Measurements from ENCODE around the gene TUBB2B. TPM values are rescaled to one million over a fixed set of nuclear protein-coding genes. Genes with fewer than 3 reads are reported as not detected.

The TUBB2B gene
- total and polyA plus RNA-seq, 4 experiments from 2014 or later, result 0.22 to 0.32 TPM; not detected in 2

GRCh38 chr6:3236005-3236404 is 8.6 kb upstream of the TUBB2B start:
- H3K27ac ChIP-seq (ENCODE audit: low read depth, low read length), result no peak overlapping the region
- DNase-seq, result no peak
- Mint-ChIP-seq H3K9me3 (peaks cover 0 to 4% (median 0%) of the 10 kb centered on the region in 8 donors), H3K27me3 (peaks cover 49 to 57% of the 10 kb centered on the region in 2 donors), H3K4me1 (peaks cover 9 to 16% (median 13%) of the 10 kb centered on the region in 4 donors), H3K4me3 (no peak overlapping the region), H3K36me3 (no peaks in the 10 kb centered on the region), H3K27ac (no peak overlapping the region)
- intact Hi-C loops (cut with micrococcal nuclease), result no loop called here
- peaks cover 24% of the 10 kb centered on the region for H3K27me3 ChIP-seq (ENCODE audit: insufficient read depth, low read length)
- no peaks in the 10 kb centered on the region for H3K9me3 ChIP-seq (ENCODE audit: control insufficient read depth in 1 of 2, low read length in 2 of 2)
- POLR2A ChIA-PET (ENCODE audit: partially characterized antibody), result no interaction called here
- H3K4me1 ChIP-seq (ENCODE audit: insufficient read depth, low read length), result peaks cover 13% of the 10 kb centered on the region
- CTCF ChIA-PET (ENCODE audit: partially characterized antibody), result interaction anchor here (0.6 to 2.0 kb wide), 2 partner anchors 15 to 786 kb away, joined by 4 to 5 read pairs; no protein-coding TSS in a partner anchor
- H3K4me3 ChIP-seq (ENCODE audit: low read length in 2 of 2), result no peak overlapping the region
- H3K36me3 ChIP-seq (ENCODE audit: insufficient read depth, low read length), result no peaks in the 10 kb centered on the region

GRCh38 chr6:3235486-3235885 is 8.0 kb upstream of the TUBB2B start:
- Histone ChIP-seq H3K36me3 (ENCODE audit: insufficient read depth, low read length) (no peaks in the 10 kb centered on the region), H3K27ac (ENCODE audit: low read depth, low read length) (no peak overlapping the region), H3K9me3 (ENCODE audit: control insufficient read depth in 1 of 2, low read length in 2 of 2) (no peaks in the 10 kb centered on the region), H3K4me1 (ENCODE audit: insufficient read depth, low read length) (peaks cover 17% of the 10 kb centered on the region), H3K27me3 (ENCODE audit: insufficient read depth, low read length) (peaks cover 29% of the 10 kb centered on the region), H3K4me3 (ENCODE audit: low read length in 2 of 2) (no peak overlapping the region)
- Mint-ChIP-seq H3K9me3 (peaks cover 0 to 7% (median 0%) of the 10 kb centered on the region in 8 donors), H3K36me3 (no peaks in the 10 kb centered on the region), H3K27me3 (peaks cover 50 to 61% of the 10 kb centered on the region in 2 donors), H3K4me1 (peaks cover 12 to 22% (median 17%) of the 10 kb centered on the region in 4 donors), H3K27ac (no peak overlapping the region), H3K4me3 (no peak overlapping the region)
- POLR2A ChIA-PET (ENCODE audit: partially characterized antibody), result no interaction called here
- intact Hi-C loops (cut with micrococcal nuclease), result no loop called here
- no peak for DNase-seq
- CTCF ChIA-PET (ENCODE audit: partially characterized antibody), result interaction anchor here (0.6 kb wide), 1 partner anchor 787 kb away, joined by 4 read pairs; no protein-coding TSS in a partner anchor

GRCh38 chr6:3233904-3234303 is 6.5 kb upstream of the TUBB2B start:
- H3K36me3 ChIP-seq (ENCODE audit: insufficient read depth, low read length), result no peaks in the 10 kb centered on the region
- Mint-ChIP-seq H3K36me3 (no peaks in the 10 kb centered on the region), H3K27ac (no peak overlapping the region), H3K9me3 (peaks cover 0 to 7% (median 0%) of the 10 kb centered on the region in 8 donors), H3K27me3 (peaks cover 60 to 64% of the 10 kb centered on the region in 2 donors), H3K4me1 (peaks cover 20 to 37% (median 30%) of the 10 kb centered on the region in 4 donors), H3K4me3 (no peak overlapping the region)
- ChIA-PET CTCF (ENCODE audit: partially characterized antibody) (interaction anchor here (0.8 to 1.1 kb wide), 2 partner anchors 18 to 114 kb away, joined by 3 to 4 read pairs; no protein-coding TSS in a partner anchor), POLR2A (ENCODE audit: partially characterized antibody) (no interaction called here)
- no peaks in the 10 kb centered on the region for H3K9me3 ChIP-seq (ENCODE audit: control insufficient read depth in 1 of 2, low read length in 2 of 2)
- DNase-seq, result no peak
- no peak overlapping the region for H3K27ac ChIP-seq (ENCODE audit: low read depth, low read length)
- peaks cover 32% of the 10 kb centered on the region for H3K4me1 ChIP-seq (ENCODE audit: insufficient read depth, low read length)
- intact Hi-C loops (cut with micrococcal nuclease), result no loop called here
- H3K27me3 ChIP-seq (ENCODE audit: insufficient read depth, low read length), result peaks cover 45% of the 10 kb centered on the region
- H3K4me3 ChIP-seq (ENCODE audit: low read length in 2 of 2), result no peak overlapping the region

- peaks cover 36% of the 10 kb centered on the region for H3K4me1 ChIP-seq (ENCODE audit: insufficient read depth, low read length)
- Mint-ChIP-seq H3K4me3 (no peak overlapping the region), H3K27me3 (peaks cover 58 to 65% of the 10 kb centered on the region in 2 donors), H3K36me3 (no peaks in the 10 kb centered on the region), H3K9me3 (peaks cover 0 to 7% (median 0%) of the 10 kb centered on the region in 8 donors), H3K4me1 (peaks cover 23 to 42% (median 35%) of the 10 kb centered on the region in 4 donors), H3K27ac (no peak overlapping the region)
- peaks cover 46% of the 10 kb centered on the region for H3K27me3 ChIP-seq (ENCODE audit: insufficient read depth, low read length)
- no peaks in the 10 kb centered on the region for H3K36me3 ChIP-seq (ENCODE audit: insufficient read depth, low read length)
- no peaks in the 10 kb centered on the region for H3K9me3 ChIP-seq (ENCODE audit: control insufficient read depth in 1 of 2, low read length in 2 of 2)
- POLR2A ChIA-PET (ENCODE audit: partially characterized antibody), result no interaction called here
- DNase-seq, result no peak
- CTCF ChIA-PET (ENCODE audit: partially characterized antibody), result interaction anchor here (0.8 to 1.1 kb wide), 2 partner anchors 18 to 114 kb away, joined by 3 to 4 read pairs; no protein-coding TSS in a partner anchor
- no peak overlapping the region for H3K27ac ChIP-seq (ENCODE audit: low read depth, low read length)
- intact Hi-C loops (cut with micrococcal nuclease), result no loop called here
- no peak overlapping the region for H3K4me3 ChIP-seq (ENCODE audit: low read length in 2 of 2)
Observed at GRCh38 chr6:3233321-3233720, 5.9 kb upstream of the TUBB2B start.

- H3K36me3 Mint-ChIP-seq, result no peaks in the 10 kb centered on the region
- H3K4me1 ChIP-seq (ENCODE audit: insufficient read depth, low read length), result peaks cover 47% of the 10 kb centered on the region
- H3K27ac ChIP-seq (ENCODE audit: low read depth, low read length), result no peak overlapping the region
- H3K27ac Mint-ChIP-seq, result no peak overlapping the region
- intact Hi-C loops (cut with micrococcal nuclease), result no loop called here
- peaks cover 0 to 7% (median 0%) of the 10 kb centered on the region in 8 donors for H3K9me3 Mint-ChIP-seq
- peaks cover 54% of the 10 kb centered on the region for H3K27me3 ChIP-seq (ENCODE audit: insufficient read depth, low read length)
- H3K27me3 Mint-ChIP-seq, result peaks cover 60 to 70% of the 10 kb centered on the region in 2 donors
- CTCF ChIA-PET (ENCODE audit: partially characterized antibody), result interaction anchor here (1.0 kb wide), 1 partner anchor 19 kb away, joined by 4 read pairs; no protein-coding TSS in a partner anchor
- H3K4me1 Mint-ChIP-seq, result peaks cover 25 to 49% (median 40%) of the 10 kb centered on the region in 4 donors
- H3K9me3 ChIP-seq (ENCODE audit: control insufficient read depth in 1 of 2, low read length in 2 of 2), result no peaks in the 10 kb centered on the region
- POLR2A ChIA-PET (ENCODE audit: partially characterized antibody), result interaction anchor here (0.6 kb wide), 1 partner anchor 12 kb away, joined by 3 read pairs; no protein-coding TSS in a partner anchor
- peak overlapping the region in 1 of 2 donors; percentile 5 for H3K4me3 ChIP-seq (ENCODE audit: low read length in 2 of 2)
- DNase-seq, result no peak
- H3K4me3 Mint-ChIP-seq, result peak overlapping the region in 4 of 8 donors; percentile 54 to 91 (median 74)
- H3K36me3 ChIP-seq (ENCODE audit: insufficient read depth, low read length), result no peaks in the 10 kb centered on the region
Observed at GRCh38 chr6:3232017-3232945, 4.8 kb upstream of the TUBB2B start.

- H3K27ac Mint-ChIP-seq, result peak overlapping the region in 3 of 7 donors; percentile 34 to 45 (median 41)
- POLR2A ChIA-PET (ENCODE audit: partially characterized antibody), result no interaction called here
Observed at GRCh38 chr6:3231247-3232016, 4.0 kb upstream of the TUBB2B start.

More at GRCh38 chr6:3231247-3232016, 4.0 kb upstream of the TUBB2B start:
- H3K36me3 ChIP-seq (ENCODE audit: insufficient read depth, low read length), result no peaks in the 10 kb centered on the region
- intact Hi-C loops (cut with micrococcal nuclease), result no loop called here
- no peaks in the 10 kb centered on the region for H3K9me3 ChIP-seq (ENCODE audit: control insufficient read depth in 1 of 2, low read length in 2 of 2)
- H3K9me3 Mint-ChIP-seq, result peaks cover 0 to 7% (median 0%) of the 10 kb centered on the region in 8 donors
- peaks cover 57% of the 10 kb centered on the region for H3K27me3 ChIP-seq (ENCODE audit: insufficient read depth, low read length)
- H3K27ac ChIP-seq (ENCODE audit: low read depth, low read length), result no peak overlapping the region
- H3K36me3 Mint-ChIP-seq, result no peaks in the 10 kb centered on the region
- peaks cover 62 to 74% of the 10 kb centered on the region in 2 donors for H3K27me3 Mint-ChIP-seq
- CTCF ChIA-PET (ENCODE audit: partially characterized antibody), result interaction anchor here (1.1 kb wide), 1 partner anchor 20 kb away, joined by 5 read pairs; no protein-coding TSS in a partner anchor
- H3K4me3 Mint-ChIP-seq, result peak overlapping the region; percentile 6 to 91 (median 64)
- H3K4me3 ChIP-seq (ENCODE audit: low read length in 2 of 2), result peak overlapping the region in 1 of 2 donors; percentile 5
- H3K4me1 ChIP-seq (ENCODE audit: insufficient read depth, low read length), result peaks cover 55% of the 10 kb centered on the region
- peaks cover 27 to 57% (median 47%) of the 10 kb centered on the region in 4 donors for H3K4me1 Mint-ChIP-seq
- DNase-seq, result no peak

Data from CD4-positive, alpha-beta memory T cell (primary cell).